ENCODE results near the gene PSKH1.

The PSKH1 gene

GRCh38 chr16:67881621-67882161 is 11.4 kb upstream of the PSKH1 start:
- no peak for DNase-seq
- Histone ChIP-seq H3K4me3 (ENCODE audit: low read depth, low read length) (no peak overlapping the region), H3K9me3 (no peaks in the 10 kb centered on the region), H3K4me1 (peaks cover 7% of the 10 kb centered on the region), H3K36me3 (peaks cover 75% of the 10 kb centered on the region), H3K27me3 (no peaks in the 10 kb centered on the region)
- TF ChIP-seq CTCF (IDR thresholded peaks at IDR 0.05; ENCODE audit: low read depth, low read length), result no peak

- TF ChIP-seq CTCF (IDR thresholded peaks at IDR 0.05; ENCODE audit: low read depth, low read length), result no peak
- Histone ChIP-seq H3K4me1 (peaks cover 7% of the 10 kb centered on the region), H3K36me3 (peaks cover 66% of the 10 kb centered on the region), H3K4me3 (ENCODE audit: low read depth, low read length) (no peak overlapping the region), H3K27me3 (no peaks in the 10 kb centered on the region), H3K9me3 (no peaks in the 10 kb centered on the region)
- DNase-seq, result no peak
Measured at GRCh38 chr16:67882374-67883145, 10.5 kb upstream of the PSKH1 start.

DNA sequence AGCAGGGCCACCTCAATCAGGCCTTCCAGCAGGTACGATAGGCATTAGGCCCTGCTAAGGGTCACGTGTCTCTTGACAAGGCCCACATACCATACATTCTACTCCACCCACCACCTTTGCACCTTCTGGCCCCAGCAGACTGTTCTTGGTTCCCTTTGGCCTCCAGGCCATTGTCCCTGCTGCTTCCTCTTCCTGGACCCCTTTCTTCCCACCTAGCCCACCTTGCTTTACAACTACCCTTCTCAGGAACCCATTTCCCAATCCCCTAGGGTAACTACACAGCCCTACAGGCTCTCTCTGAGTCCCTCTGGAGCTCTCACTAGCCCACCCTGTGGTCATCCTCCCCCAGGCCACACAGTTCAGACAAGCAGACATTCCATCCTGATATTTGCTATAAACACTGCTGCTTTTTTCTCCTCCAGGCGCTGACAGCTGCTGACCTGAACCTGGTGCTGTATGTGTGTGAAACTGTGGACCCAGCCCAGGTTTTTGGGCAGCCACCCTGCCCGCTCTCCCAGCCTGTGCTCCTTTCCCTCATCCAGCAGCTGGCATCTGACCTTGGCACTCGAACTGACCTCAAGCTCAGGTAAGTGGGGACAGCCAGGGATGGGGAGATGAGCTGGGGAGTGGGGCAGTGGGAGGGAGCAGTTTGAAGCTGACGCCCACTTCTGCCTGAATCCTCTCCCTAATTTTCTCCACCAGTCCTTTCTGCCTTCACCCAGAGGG is 9.7 kb upstream of the PSKH1 start:
- Histone ChIP-seq H3K4me1 (peaks cover 7% of the 10 kb centered on the region), H3K36me3 (peaks cover 59% of the 10 kb centered on the region), H3K4me3 (ENCODE audit: low read depth, low read length) (no peak overlapping the region), H3K9me3 (no peaks in the 10 kb centered on the region), H3K27me3 (no peaks in the 10 kb centered on the region)
- no peak for DNase-seq
- no peak for TF ChIP-seq CTCF (IDR thresholded peaks at IDR 0.05; ENCODE audit: low read depth, low read length)

DNA sequence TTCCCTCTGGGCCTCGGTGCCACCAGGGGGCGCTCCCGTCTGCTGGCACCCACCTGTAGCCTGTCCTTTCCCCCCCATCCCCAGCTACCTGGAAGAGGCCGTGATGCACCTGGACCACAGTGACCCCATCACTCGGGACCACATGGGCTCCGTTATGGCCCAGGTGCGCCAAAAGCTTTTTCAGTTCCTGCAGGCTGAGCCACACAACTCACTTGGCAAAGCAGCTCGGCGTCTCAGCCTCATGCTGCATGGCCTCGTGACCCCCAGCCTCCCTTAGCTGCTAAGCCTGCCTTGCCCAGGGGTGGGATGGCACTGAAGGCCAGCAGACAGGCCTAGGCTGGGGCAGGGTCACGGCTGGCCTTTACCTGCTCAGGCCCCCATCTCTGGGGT is 9.2 kb upstream of the PSKH1 start:
- DNase-seq, result peak; percentile 79

DNA sequence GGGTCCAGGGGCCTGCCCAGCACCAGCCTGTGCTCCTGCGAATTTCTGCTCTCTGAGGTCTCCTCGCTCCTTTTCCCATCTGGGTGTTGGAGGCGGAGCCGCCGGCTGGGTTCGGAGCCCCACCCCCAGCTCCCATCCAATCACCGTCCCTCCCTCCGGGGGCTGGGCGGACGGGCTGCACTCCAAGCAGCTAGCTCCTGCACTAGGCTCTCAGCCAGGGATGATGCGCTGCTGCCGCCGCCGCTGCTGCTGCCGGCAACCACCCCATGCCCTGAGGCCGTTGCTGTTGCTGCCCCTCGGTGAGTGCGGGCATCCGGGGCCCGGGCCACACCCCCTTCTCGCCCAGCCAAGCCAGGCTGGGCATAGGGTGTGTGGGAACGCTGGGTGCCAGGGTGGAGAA is 8.4 kb upstream of the PSKH1 start, which contains the start of gene NRN1L:
TSS of gene NRN1L (plus strand) at position 202 of the 400 bp plus-strand sequence. CDS start at position 221, 19 bp downstream.
- H3K27me3 ChIP-seq, result no peaks in the 10 kb centered on the region
- peaks cover 45% of the 10 kb centered on the region for H3K36me3 ChIP-seq
- H3K9me3 ChIP-seq, result no peaks in the 10 kb centered on the region
- no peak for TF ChIP-seq CTCF (IDR thresholded peaks at IDR 0.05; ENCODE audit: low read depth, low read length)
- peak; percentile 97 for DNase-seq
- no peak within 1 kb of the TSS for H3K4me3 ChIP-seq (ENCODE audit: low read depth, low read length)
- H3K4me1 ChIP-seq, result peaks cover 7% of the 10 kb centered on the region

More for the DNA sequence above, 9.2 kb upstream of the PSKH1 start:
- H3K9me3 ChIP-seq, result no peaks in the 10 kb centered on the region
- H3K36me3 ChIP-seq, result peaks cover 53% of the 10 kb centered on the region
- TF ChIP-seq CTCF (IDR thresholded peaks at IDR 0.05; ENCODE audit: low read depth, low read length), result peak; percentile 92
- H3K27me3 ChIP-seq, result no peaks in the 10 kb centered on the region
- peaks cover 7% of the 10 kb centered on the region for H3K4me1 ChIP-seq
- no peak overlapping the region for H3K4me3 ChIP-seq (ENCODE audit: low read depth, low read length)
